HepG2 (cell line): ENCODE data around the gene MEGF6. TPM values are rescaled to one million over a fixed set of nuclear protein-coding genes. Genes with fewer than 3 reads are reported as not detected.

Source experiments
- ATAC-seq: fragments of 200-7000 bp; cut with Tn5 transposase; 3 replicates; pipeline ENCODE4 v1.9.1; 2020; ENCODE audit warnings: mild to moderate bottlenecking, moderate library complexity
- BruUV-seq: library from RNA; stranded (reverse); fragments of 400-500 nt; replicated peaks from 2 replicates; lab custom pipeline; 2021; lab: Mats Ljungman, UMichigan
- CTCF ChIA-PET: fragments of 300-600 bp; formaldehyde crosslinking; extraction: SDS; loops from one replicate; lab custom pipeline; 2021; ENCODE audit warnings: low total read pairs, inconsistent platforms, low intra/inter-chr PET ratio; lab: Yijun Ruan, JAX
- POLR2A ChIA-PET: fragments of 350-600 bp; sonication (Branson Sonifier 250); formaldehyde crosslinking; loops from one replicate; lab custom pipeline; 2020; ENCODE audit warnings: antibody characterized with exemption, inconsistent platforms; lab: Yijun Ruan, JAX
- DNase-seq: peaks from one replicate; pipeline ENCODE4 v3.0.0-alpha.2; 2015; ENCODE audit warnings: low spot score
- FAIRE-seq: peaks from 3 replicates; lab custom pipeline; 2011; peaks lifted over from hg19 to GRCh38; lab: Jason Lieb, UNC
- H2AFZ ChIP-seq: one replicate; pipeline ENCODE4 v1.6.1; 2011; ENCODE audit warnings: low read length, inconsistent platforms
- H3K27ac ChIP-seq: fragments of 300-600 bp; 3 replicates; pipeline ENCODE4 v1.8.0; 2011; ENCODE audit warnings: mixed run types, mild to moderate bottlenecking, mixed read lengths, low read length, inconsistent platforms; ENCODE audit not compliant: insufficient read depth; ENCODE audit errors: extremely low read length
- H3K27me3 ChIP-seq, 2 experiments: fragments of 200-600 bp in 1 of 2; 2 replicates in 1 of 2; 3 replicates in 1 of 2; pipeline versions ENCODE4 v1.6.0 to v1.8.0; 2011; ENCODE audit warnings: low read length in 2 of 2, mild to moderate bottlenecking in 2 of 2, moderate library complexity in 2 of 2, inconsistent platforms in 1 of 2; ENCODE audit not compliant: insufficient read depth in 2 of 2, control insufficient read depth in 1 of 2
- H3K36me3 ChIP-seq, 2 experiments: fragments of 200-600 bp in 1 of 2; replicated peaks in 1 of 2; 2 replicates in 1 of 2; 3 replicates in 1 of 2; pipeline versions ENCODE4 v1.5.1 to v1.8.0; 2011; ENCODE audit warnings: low read length in 2 of 2, inconsistent platforms in 1 of 2; ENCODE audit not compliant: insufficient read depth in 2 of 2, control insufficient read depth in 1 of 2
- H3K4me1 ChIP-seq: 2 replicates; pipeline ENCODE4 v1.5.1; 2012; ENCODE audit warnings: low read length, inconsistent platforms; ENCODE audit not compliant: insufficient read depth
- H3K4me2 ChIP-seq: 2 replicates; pipeline ENCODE4 v1.6.0; 2011; ENCODE audit warnings: low read depth, low read length, inconsistent platforms
- H3K4me3 ChIP-seq, 3 experiments: fragments of 200-600 bp in 1 of 3; sonication (generic), shearing (Covaris generic) in 1 of 3; replicated peaks in 1 of 3; 2 replicates each; pipeline ENCODE4 v1.5.1; 2011 to 2016; ENCODE audit warnings: low read length in 3 of 3, inconsistent platforms in 2 of 3, low read depth in 2 of 3, mild to moderate bottlenecking in 2 of 3, control low read depth in 1 of 3, mixed read lengths in 1 of 3; ENCODE audit not compliant: insufficient read depth in 1 of 3
- H3K79me2 ChIP-seq: one replicate; pipeline ENCODE4 v1.6.1; 2011; ENCODE audit warnings: low read length, inconsistent platforms; ENCODE audit not compliant: insufficient read depth
- H3K9ac ChIP-seq: 2 replicates; pipeline ENCODE4 v1.6.0; 2011; ENCODE audit warnings: mild to moderate bottlenecking, low read depth, low read length, inconsistent platforms; ENCODE audit not compliant: insufficient read depth
- H3K9me3 ChIP-seq: 2 replicates; pipeline ENCODE4 v1.5.1; 2012; ENCODE audit warnings: mild to moderate bottlenecking, low read length
- H4K20me1 ChIP-seq: 2 replicates; pipeline ENCODE4 v1.6.0; 2011; ENCODE audit warnings: inconsistent platforms, mild to moderate bottlenecking, low read length, moderate library complexity; ENCODE audit not compliant: insufficient read depth
- DPF2 ChIP-seq: sonication (generic); formaldehyde crosslinking; IDR thresholded peaks from 2 replicates; pipeline ENCODE4 v1.4.0; 2020; ENCODE audit warnings: mild to moderate bottlenecking, low read depth, missing genetic modification reagents, borderline replicate concordance
- HDAC1 ChIP-seq: sonication (generic); formaldehyde crosslinking; IDR thresholded peaks from 2 replicates; pipeline ENCODE4 v1.5.1; 2020; ENCODE audit warnings: mild to moderate bottlenecking, missing genetic modification reagents
- IKZF5 ChIP-seq: IDR thresholded peaks from 2 replicates; pipeline ENCODE4 v1.6.1; 2018; ENCODE audit warnings: missing genetic modification reagents, mild to moderate bottlenecking, missing compliant biosample characterization
- MAZ ChIP-seq, 2 experiments: sonication (generic) in 1 of 2; formaldehyde crosslinking in 1 of 2; IDR thresholded peaks; 2 replicates each; pipeline versions ENCODE4 v1.5.0 to v1.6.1; 2012 to 2020; ENCODE audit warnings: low read depth in 2 of 2, mild to moderate bottlenecking in 2 of 2, borderline replicate concordance in 1 of 2, improper control_type of control experiment in 1 of 2, low read length in 1 of 2, missing genetic modification reagents in 1 of 2, moderate library complexity in 1 of 2
- MED1 ChIP-seq: sonication (generic); formaldehyde crosslinking; IDR thresholded peaks from 2 replicates; pipeline ENCODE4 v1.4.0; 2020; ENCODE audit warnings: missing genetic modification reagents
- PAXIP1 ChIP-seq: sonication (generic); formaldehyde crosslinking; conservative IDR thresholded peaks from 2 replicates; pipeline ENCODE4 v1.4.0; 2020; ENCODE audit warnings: mild to moderate bottlenecking, missing genetic modification reagents, moderate library complexity
- RBFOX2 ChIP-seq: fragments of 200-400 bp; formaldehyde crosslinking; IDR thresholded peaks from 2 replicates; pipeline ENCODE4 v1.6.1; 2017; ENCODE audit warnings: low read depth, mild to moderate bottlenecking, low read length
- SOX13 ChIP-seq, 3 experiments: fragments of 450-650 bp in 1 of 3; sonication (generic) in 1 of 3; formaldehyde crosslinking in 1 of 3; IDR thresholded peaks in 2 of 3; conservative IDR thresholded peaks in 1 of 3; 2 replicates each; pipeline versions ENCODE4 v1.5.0 to v1.6.1; 2016 to 2020; ENCODE audit warnings: antibody characterized with exemption in 1 of 3, mild to moderate bottlenecking in 1 of 3, missing compliant biosample characterization in 1 of 3, missing genetic modification reagents in 1 of 3, moderate library complexity in 1 of 3
- THRA ChIP-seq: sonication (generic); formaldehyde crosslinking; IDR thresholded peaks from 2 replicates; pipeline ENCODE4 v1.4.0; 2020; ENCODE audit warnings: missing genetic modification reagents, borderline replicate concordance
- ZNF724P ChIP-seq: sonication (generic); formaldehyde crosslinking; IDR thresholded peaks from 2 replicates; pipeline ENCODE4 v1.8.0; 2022; ENCODE audit warnings: missing genetic modification reagents, borderline replicate concordance
- ZSCAN9 ChIP-seq: IDR thresholded peaks from 2 replicates; pipeline ENCODE4 v1.6.1; 2016; ENCODE audit warnings: borderline replicate concordance
- WGBS: methylation state at CpG from one replicate; pipeline ENCODE4 v1.1.6; 2017; ENCODE audit warnings: low lambda C conversion rate; 5-methylcytosine and 5-hydroxymethylcytosine counted together
- in situ Hi-C: cut with HindIII; loops from 2 replicates; pipeline ENCODE4 v1.10.0; 2017; ENCODE audit warnings: low pct_unique_long_range_greater_than_20kb; ENCODE audit not compliant: extremely low pct_ligation_motif_present
- intact Hi-C: fragments of 100-400 bp; cut with micrococcal nuclease; formaldehyde crosslinking; loops from one replicate; pipeline ENCODE4 v1.10.0; 2022; ENCODE audit not compliant: unreplicated experiment
- polyA plus RNA-seq, 8 experiments: library from polyadenylated mRNA; depleted of rRNA in 3 of 8; stranded (reverse) in 7 of 8; unstranded in 1 of 8; fragments of >200 nt; fragmentation: Illumina TruSeq in 4 of 8; extraction: Trizol in 4 of 8; gene quantifications; 2 replicates each; pipeline versions ENCODE4 v1.2.1 to v1.2.3, GENCODE V29; 2011 to 2016; ENCODE audit warnings: low read depth in 4 of 8, missing spikeins in 1 of 8, mixed read lengths in 1 of 8; ENCODE audit not compliant: insufficient read depth in 1 of 8
- total RNA-seq, 5 experiments: library from RNA; depleted of rRNA; stranded (reverse); fragments of >200 nt; fragmentation: Illumina TruSeq; extraction: Trizol; gene quantifications; 2 replicates each; pipeline ENCODE4 v1.2.3, GENCODE V29; 2016; ENCODE audit warnings: low read depth in 1 of 5

MEGF6 gene
- total and polyA plus RNA-seq, 2 of the 13 experiments (the other 11 are each of a cell fraction or from before 2014, with no cell fraction given) = 1.9 TPM

GRCh38 chr1:3460672-3461131, 150.6 kb downstream of the MEGF6 start:
- FAIRE-seq = peak; percentile 57
- Histone ChIP-seq H3K4me1 (peaks cover 60% of the 10 kb centered on the region), H3K27ac (peak overlapping the region; percentile 98), H2AFZ (no peak overlapping the region), H3K9ac (peak overlapping the region; percentile 86), H4K20me1 (no peaks in the 10 kb centered on the region), H3K4me2 (peak overlapping the region; percentile 99), H3K4me3 (peak overlapping the region in 2 of 3 experiments; percentile 32 to 66; a peak in 5 of 6 replicates), H3K79me2 (peaks cover 38% of the 10 kb centered on the region), H3K9me3 (no peaks in the 10 kb centered on the region), H3K27me3 (no peaks in the 10 kb centered on the region), H3K36me3 (peaks cover 0 to 6% of the 10 kb centered on the region in 2 experiments; a peak in 4 of 5 replicates)
- WGBS = 52% methylated on average over 4 of the region's 14 CpGs
- BruUV-seq = no TSS peak
- ATAC-seq = peak; percentile 34
- in situ Hi-C loops = no loop called here
- ChIA-PET POLR2A (interaction anchor here (1.0 to 11.4 kb wide), 4 partner anchors 12 to 140 kb away, joined by 3 to 282 read pairs (median 4); no protein-coding TSS in a partner anchor), CTCF (interaction anchor here (0.7 kb wide), 1 partner anchor 23 kb away, joined by 3 read pairs; no protein-coding TSS in a partner anchor)
- intact Hi-C loops = no loop called here
- peak; percentile 70 for DNase-seq
- TF ChIP-seq ZNF724P (CRISPR knock-in tag) (no peak), DPF2 (CRISPR knock-in tag) (no peak), PAXIP1 (CRISPR knock-in tag) (peak; percentile 56), MED1 (CRISPR knock-in tag) (peak; percentile 62), ZSCAN9 (no peak), MAZ (IDR thresholded peaks at IDR 0.05; ENCODE audit: borderline replicate concordance, low read depth, low read length) (peak; percentile 78), MAZ (CRISPR knock-in tag; IDR thresholded peaks at IDR 0.05; ENCODE audit: low read depth) (no peak), RBFOX2 (peak; percentile 9; the same call in 1 of the 2 replicates), SOX13 (IDR thresholded peaks at IDR 0.05) (no peak), SOX13 (CRISPR knock-in tag; conservative IDR thresholded peaks at IDR 0.05 in 1 of 2, IDR thresholded peaks at IDR 0.05 in 1 of 2) (peak in 1 of 2 experiments; percentile 75; a peak in 2 of 4 replicates), HDAC1 (CRISPR knock-in tag) (peak; percentile 15; the same call in 1 of the 2 replicates), THRA (peak; percentile 69; the same call in 1 of the 2 replicates), IKZF5 (CRISPR knock-in tag) (peak; percentile 48; the same call in 1 of the 2 replicates)
